HEK293 (cell line): ENCODE results near the gene NKG7.

ENCODE experiments used
- CTCF ChIP-seq: fragments of 450-650 bp; formaldehyde crosslinking; IDR thresholded peaks from 2 replicates; pipeline ENCODE4 v1.5.1; 2016; ENCODE audit warnings: missing biosample characterization, missing genetic modification characterization
- GLI4 ChIP-seq: fragments of 450-650 bp; formaldehyde crosslinking; IDR thresholded peaks from 2 replicates; pipeline ENCODE4 v1.5.1; 2016; ENCODE audit warnings: missing biosample characterization, missing genetic modification characterization
- KLF16 ChIP-seq: fragments of 450-650 bp; formaldehyde crosslinking; IDR thresholded peaks from 2 replicates; pipeline ENCODE4 v1.5.1; 2017; ENCODE audit warnings: missing biosample characterization, missing genetic modification characterization
- KLF17 ChIP-seq: fragments of 450-650 bp; formaldehyde crosslinking; IDR thresholded peaks from 2 replicates; pipeline ENCODE4 v1.5.1; 2016; ENCODE audit warnings: missing biosample characterization, missing genetic modification characterization
- MYNN ChIP-seq: fragments of 450-650 bp; formaldehyde crosslinking; IDR thresholded peaks from 2 replicates; pipeline ENCODE4 v1.5.1; 2016; ENCODE audit warnings: missing biosample characterization, missing genetic modification characterization, borderline replicate concordance
- ZNF174 ChIP-seq: fragments of 450-650 bp; formaldehyde crosslinking; IDR thresholded peaks from 2 replicates; pipeline ENCODE4 v1.5.0; 2017; ENCODE audit warnings: missing biosample characterization, mild to moderate bottlenecking, missing genetic modification characterization
- ZNF221 ChIP-seq: fragments of 450-650 bp; formaldehyde crosslinking; IDR thresholded peaks from 2 replicates; pipeline ENCODE4 v1.5.1; 2017; ENCODE audit warnings: missing biosample characterization, missing genetic modification characterization, borderline replicate concordance
- ZNF449 ChIP-seq: fragments of 450-650 bp; formaldehyde crosslinking; IDR thresholded peaks from 2 replicates; pipeline ENCODE4 v1.5.1; 2017; ENCODE audit warnings: missing biosample characterization, mild to moderate bottlenecking, missing genetic modification characterization, moderate library complexity

GRCh38 chr19:51365211-51365964 is 7.1 kb downstream of the NKG7 start:
- no peak for TF ChIP-seq ZNF221
- TF ChIP-seq KLF17 (tag by site-specific recombination) = no peak
- no peak for TF ChIP-seq KLF16 (tag by site-specific recombination)
- TF ChIP-seq MYNN = no peak
- TF ChIP-seq CTCF (tag by site-specific recombination) = peak; percentile 6; the same call in 1 of the 2 replicates
- TF ChIP-seq ZNF449 (tag by site-specific recombination) = no peak
- no peak for TF ChIP-seq ZNF174 (tag by site-specific recombination)
- no peak for TF ChIP-seq GLI4 (tag by site-specific recombination)
